Left ventricle myocardium superior (tissue), 1 donor: ENCODE measurements around the gene NKD2. TPM values are rescaled to one million over a fixed set of nuclear protein-coding genes. Genes with fewer than 3 reads are reported as not detected.
"Not testable (repeated sequence)": the region's sequence is repeated elsewhere in the genome, so short reads cannot be mapped to it uniquely, and the experiment has no call there.

ENCODE experiments used
- ATAC-seq: fragments of 200-7000 bp; cut with Tn5 transposase; one replicate; pipeline ENCODE4 v1.9.1; 2020; ENCODE audit warnings: mild to moderate bottlenecking, moderate library complexity
- DNase-seq: peaks from one replicate; pipeline ENCODE4 v3.0.0-alpha.2; 2020
- intact Hi-C: fragments of 100-400 bp; cut with micrococcal nuclease; formaldehyde crosslinking; loops from one replicate; pipeline ENCODE4 v1.11.0; 2022
- total RNA-seq: library from RNA; stranded (reverse); fragmentation: NEBNext Ultra II Directional; extraction: Animal tissue kit (Norgen Biotek cat#: 25700); gene quantifications from one replicate; pipeline ENCODE4 v1.2.1, GENCODE V29; 2021
- donor health status: DM: no; HTN: yes; CAD: no; lungs with severe emphysema.

Gene NKD2
- total RNA-seq, 1 donor from 2014 or later, result 3.4 TPM

DNA sequence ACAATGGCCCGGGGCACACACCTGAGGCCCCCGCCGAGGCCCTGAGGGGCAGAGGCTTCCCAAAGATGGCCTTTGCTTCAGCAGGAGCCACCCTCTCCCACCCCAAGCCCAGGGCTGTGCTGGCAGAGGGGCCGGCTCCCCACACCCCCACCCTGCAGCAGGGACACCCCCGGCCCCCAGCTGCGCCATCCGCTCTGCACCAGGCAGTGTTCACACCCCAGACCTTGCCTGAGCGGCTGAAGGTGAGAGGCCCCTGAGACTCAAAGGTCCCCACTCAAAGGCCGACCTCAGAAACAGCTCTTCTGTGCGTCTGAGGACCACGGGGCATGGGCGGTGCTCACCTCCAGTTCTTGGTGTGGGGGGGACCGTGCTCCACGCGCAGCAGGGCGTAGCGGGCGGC lies 65.6 kb downstream of the NKD2 start:
- ATAC-seq, result no peak
- intact Hi-C loops, result no loop called here
- no peak for DNase-seq

DNA sequence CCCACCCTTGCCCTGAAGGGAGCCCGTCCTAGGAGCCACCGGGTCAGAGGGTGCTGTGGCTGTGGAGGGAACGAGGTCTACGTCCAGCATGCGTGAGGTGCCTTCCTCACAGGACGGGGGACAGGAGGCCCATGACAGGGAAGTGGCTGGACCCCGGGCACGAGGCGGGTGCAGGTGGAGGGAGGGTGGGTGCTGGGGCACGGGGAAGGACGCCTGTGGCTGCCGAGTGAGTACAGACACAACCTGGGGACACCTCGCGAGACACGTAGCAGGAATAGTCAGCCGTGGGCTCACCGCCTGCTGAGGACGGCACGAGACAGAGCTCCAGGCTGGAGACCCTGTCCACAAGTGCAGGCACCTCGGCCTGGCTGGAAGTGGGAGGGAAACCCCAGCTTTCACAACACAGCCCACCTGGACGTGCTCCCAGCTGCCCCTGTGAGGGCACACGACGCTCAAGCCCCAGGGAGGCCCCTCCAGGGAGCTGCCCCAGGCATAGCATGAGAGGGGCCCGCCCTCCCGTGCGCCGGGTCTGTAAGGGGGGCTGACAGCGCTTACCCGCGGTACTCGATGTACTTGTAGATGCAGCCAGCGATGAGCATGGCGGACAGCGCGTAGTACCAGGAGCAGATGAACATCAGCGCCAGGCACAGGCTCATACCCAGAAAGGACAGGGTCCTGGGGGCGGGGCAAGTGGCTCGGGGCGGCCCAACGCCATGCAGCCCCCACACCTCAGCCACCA lies 66.4 kb downstream of the NKD2 start:
- DNase-seq (no peak), ATAC-seq (no peak)
- intact Hi-C loops, result no loop called here

DNA sequence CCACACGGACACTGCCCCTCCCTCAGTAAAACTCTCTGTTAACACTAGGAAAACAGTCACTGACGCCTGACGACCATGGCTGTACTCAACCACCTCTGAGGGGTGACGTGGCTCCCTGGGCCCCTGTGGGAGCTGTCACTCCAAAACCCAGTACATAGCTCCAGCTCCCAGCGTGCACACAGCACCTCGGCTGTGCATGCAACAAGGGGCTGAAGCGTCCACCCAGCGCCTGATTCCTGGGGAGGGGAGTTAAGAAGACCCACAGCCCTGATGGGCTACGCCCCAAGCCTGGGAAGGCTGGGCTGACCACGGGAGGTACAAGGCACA lies 66.9 kb downstream of the NKD2 start:
- no peak for ATAC-seq
- intact Hi-C loops, result no loop called here
- DNase-seq, result no peak

DNA sequence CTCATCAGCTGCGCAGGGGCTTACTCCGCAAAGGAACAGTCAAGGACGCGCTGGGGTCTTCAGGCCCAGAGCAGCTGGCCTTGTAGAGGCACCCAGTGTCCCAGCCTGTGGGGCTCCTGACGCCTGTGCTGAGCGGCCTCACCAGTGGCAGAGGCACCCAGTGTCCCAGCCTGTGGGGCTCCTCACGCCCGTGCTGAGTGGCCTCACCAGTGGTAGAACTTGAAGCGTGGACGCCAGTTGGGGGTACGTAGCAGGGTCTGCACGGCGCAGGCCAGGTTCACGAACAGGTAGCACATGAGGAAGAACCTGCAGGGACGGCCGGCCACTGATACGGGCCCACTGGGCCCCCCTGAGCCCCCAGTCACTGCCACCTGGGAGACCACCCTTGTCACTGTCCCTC lies 67.3 kb downstream of the NKD2 start:
- intact Hi-C loops, result no loop called here
- DNase-seq, result no peak
- no peak for ATAC-seq

DNA sequence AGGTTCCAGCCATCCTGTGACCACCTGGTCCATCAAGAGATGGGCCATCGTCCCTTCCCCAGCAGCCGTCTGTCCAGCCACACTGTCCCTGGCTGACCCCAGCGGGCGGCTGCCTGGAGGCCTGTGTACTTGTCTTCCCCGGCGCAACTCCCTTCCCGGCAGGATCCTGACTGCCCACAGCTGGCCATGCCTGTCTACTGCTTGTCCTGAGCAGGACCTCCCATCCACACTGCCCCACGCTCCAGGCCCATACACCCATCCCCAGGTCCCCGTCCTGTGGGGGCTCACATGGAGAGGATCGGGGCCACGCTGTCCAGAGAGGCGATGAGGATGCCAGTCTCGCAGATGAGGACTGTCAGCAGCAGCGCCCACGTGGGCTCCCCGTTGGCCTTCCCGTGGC lies 67.8 kb downstream of the NKD2 start:
- intact Hi-C loops, result no loop called here
- DNase-seq, result no peak
- ATAC-seq, result no peak

DNA sequence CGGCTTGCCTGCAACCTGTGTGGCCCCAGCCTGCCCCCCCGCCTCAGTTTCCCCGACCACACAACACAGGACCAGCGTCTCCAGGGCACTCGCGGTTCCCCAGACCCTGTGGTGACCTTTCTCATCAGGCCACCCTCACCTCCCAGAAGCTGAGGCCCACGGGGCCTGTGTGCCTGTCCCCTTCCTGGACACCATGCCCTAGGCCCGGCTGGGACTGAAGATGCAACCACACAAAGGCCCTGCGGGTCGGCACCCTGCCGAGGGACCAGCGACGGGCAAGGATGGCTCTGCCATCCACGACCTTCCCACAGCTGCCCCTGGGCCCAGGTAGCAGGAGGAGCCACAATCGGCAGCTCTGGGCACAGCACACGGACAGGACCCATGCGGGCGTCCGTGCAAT lies 68.4 kb downstream of the NKD2 start:
- no peak for DNase-seq
- ATAC-seq, result no peak
- intact Hi-C loops, result no loop called here

DNA sequence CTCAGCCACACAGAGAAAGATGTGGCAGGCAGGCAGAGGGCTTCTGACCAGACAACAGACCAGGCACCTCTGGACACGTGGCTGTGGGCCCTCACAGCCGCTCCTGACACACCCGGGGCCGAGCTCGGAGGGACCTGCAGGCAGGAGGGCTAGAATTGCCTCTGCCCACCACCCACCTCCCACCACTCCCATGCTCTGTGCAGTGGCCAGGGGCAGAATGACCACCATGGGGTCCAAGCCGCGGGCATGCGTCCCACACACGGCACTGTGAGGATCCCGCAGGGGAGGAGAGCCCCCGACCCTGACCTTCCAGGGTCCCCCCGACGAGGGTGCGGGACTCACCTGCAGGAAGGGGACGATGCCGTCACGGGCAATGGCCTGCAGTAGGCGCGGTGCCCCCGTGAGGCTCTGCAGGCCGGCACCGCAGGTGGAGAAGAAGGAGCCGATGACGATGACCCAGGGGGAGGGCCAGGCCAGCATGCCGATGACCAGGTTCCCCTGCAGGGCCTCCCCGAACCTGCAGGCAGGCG lies 69.0 kb downstream of the NKD2 start:
- no peak for ATAC-seq
- intact Hi-C loops, result no loop called here
- no peak for DNase-seq

DNA sequence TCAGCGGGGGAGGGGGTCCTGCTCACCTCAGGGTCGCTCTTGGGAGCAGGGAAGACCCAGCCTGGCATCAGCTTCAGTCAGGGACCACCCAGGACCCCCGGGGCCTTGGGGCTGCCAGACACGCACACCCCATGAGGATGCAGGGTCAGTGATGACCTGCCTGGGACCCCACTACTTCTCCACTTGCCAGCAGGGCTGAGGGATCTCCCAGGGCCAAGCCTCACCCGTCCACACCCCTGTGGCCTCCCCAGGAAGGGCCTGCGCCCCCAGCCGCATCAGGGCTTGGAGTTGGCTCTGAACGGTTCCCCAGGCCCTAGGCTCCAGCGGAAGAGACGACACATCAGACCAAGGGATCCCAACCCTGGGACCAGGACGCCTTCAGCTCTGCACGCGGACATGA lies 69.6 kb downstream of the NKD2 start:
- DNase-seq (no peak), ATAC-seq (no peak)
- intact Hi-C loops, result no loop called here

DNA sequence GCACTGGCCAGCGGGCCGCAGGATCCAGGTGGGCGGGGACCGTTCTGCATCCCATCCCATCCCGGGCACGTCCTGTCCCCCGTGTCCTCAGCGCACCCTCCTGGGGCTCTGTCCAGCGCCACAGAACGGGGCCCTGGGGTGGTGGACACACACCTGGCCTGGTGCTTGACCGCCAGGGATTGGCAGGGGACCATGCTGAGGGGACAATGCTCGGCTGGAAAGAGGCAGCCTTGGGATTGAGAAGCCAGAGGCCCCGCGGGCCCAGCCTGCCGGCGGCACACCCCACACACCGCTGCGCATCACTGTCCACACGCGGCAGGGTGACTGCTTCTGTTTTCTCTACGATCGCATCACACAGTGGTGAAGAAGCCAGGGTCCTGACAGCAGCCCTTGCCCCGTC lies 70.2 kb downstream of the NKD2 start:
- intact Hi-C loops, result no loop called here
- ATAC-seq (no peak), DNase-seq (no peak)

DNA sequence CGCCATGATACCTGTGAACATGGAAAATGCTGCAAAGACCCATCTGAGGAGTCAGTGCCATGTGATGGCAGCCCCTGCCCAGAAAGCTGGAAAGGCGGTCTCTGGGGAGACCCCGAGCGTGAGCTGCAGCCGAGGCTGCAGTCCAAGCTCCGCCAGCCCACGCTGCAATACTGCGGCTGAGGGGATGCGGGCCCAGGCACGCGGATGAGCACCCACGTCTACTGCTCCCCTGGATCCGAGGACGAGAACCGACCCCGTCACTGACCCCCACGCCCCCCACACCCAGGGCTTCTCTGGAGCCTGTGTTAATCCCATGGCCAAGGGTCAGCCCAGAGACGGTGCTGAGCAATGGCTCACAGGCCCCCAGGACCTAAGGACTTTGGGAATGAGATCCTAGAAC lies 70.9 kb downstream of the NKD2 start:
- no peak for DNase-seq
- intact Hi-C loops, result no loop called here

DNA sequence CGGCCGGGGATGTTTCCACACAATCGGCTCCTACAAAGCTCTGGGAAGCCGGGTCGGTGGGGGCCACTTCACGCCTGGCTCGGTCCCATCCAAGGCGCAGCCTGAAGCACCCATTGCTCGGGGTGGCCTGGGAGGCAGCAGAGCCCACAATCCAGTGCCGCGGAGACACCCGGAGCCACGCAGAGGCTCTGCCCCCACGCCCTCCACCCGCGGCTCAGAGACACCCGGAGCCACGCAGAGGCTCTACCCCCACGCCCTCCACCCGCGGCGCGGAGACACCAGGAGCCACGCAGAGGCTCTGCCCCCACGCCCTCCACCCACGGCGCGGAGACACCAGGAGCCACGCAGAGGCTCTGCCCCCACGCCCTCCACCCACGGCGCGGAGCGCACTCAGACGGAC lies 71.4 kb downstream of the NKD2 start:
- DNase-seq (no peak), ATAC-seq (no peak)
- intact Hi-C loops, result no loop called here

More for the DNA sequence above, 70.9 kb downstream of the NKD2 start:
- ATAC-seq, result no peak

DNA sequence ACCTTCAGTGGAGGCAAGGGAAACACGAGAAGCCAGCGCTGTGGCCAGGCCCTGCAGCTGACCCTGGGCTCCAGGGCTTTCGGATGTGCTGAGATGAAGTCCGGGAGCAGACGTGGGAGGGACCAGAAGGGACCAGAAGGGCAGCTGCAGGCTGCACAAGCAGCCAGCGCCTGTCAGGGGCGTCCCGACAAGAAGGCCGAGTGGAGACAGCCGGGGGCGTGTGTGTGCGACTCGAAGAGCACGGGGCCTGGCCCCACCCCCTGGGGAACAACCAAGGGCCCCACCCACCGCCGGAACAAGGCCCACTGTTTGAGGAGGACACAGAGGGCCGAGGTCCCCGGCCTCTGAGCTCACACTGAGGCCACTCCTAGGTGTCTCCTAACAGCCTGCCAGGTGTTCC lies 71.8 kb downstream of the NKD2 start:
- peak; percentile 62 for ATAC-seq
- intact Hi-C loops, result no loop called here
- peak; percentile 67 for DNase-seq

DNA sequence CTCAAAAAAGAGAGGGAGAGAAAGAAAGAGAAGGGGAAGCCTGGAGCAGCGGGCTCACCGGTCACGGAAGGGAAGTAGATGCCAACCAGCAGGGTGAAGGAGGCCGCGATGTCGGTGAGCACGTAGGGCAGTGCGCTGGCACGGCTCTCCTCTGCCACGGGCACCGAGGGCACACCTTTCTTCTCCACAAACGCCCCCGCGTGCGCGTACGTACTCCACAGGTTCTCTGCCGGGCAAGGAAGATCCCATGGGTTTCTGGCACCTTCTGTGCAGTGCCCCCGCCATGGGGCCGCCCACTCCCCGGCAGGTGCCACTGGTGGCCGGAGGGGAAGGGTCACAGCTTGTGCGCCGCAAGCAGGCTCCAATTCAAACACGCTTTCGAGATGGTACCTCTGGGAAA lies 72.9 kb downstream of the NKD2 start:
- DNase-seq (no peak), ATAC-seq (no peak)
- intact Hi-C loops, result no loop called here

DNA sequence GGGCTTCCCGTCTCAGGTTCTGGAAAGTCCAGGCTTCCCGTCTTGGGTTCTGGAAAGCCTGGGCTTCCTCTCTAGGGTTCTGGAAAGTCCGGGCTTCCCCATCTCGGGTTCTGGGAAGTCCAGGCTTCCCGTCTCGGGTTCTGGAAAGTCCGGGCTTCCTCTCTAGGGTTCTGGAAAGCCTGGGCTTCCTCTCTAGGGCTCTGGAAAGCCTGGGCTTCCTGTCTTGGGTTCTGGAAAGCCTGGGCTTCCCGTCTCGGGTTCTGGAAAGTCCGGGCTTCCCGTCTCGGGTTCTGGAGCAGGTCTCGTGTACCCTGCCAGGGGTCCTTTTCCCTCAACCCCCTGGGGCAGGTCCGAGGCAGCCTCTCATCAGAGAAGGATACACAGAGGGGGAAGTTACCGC lies 74.4 kb downstream of the NKD2 start:
- intact Hi-C loops, DNase-seq, ATAC-seq: not testable (repeated sequence)

DNA sequence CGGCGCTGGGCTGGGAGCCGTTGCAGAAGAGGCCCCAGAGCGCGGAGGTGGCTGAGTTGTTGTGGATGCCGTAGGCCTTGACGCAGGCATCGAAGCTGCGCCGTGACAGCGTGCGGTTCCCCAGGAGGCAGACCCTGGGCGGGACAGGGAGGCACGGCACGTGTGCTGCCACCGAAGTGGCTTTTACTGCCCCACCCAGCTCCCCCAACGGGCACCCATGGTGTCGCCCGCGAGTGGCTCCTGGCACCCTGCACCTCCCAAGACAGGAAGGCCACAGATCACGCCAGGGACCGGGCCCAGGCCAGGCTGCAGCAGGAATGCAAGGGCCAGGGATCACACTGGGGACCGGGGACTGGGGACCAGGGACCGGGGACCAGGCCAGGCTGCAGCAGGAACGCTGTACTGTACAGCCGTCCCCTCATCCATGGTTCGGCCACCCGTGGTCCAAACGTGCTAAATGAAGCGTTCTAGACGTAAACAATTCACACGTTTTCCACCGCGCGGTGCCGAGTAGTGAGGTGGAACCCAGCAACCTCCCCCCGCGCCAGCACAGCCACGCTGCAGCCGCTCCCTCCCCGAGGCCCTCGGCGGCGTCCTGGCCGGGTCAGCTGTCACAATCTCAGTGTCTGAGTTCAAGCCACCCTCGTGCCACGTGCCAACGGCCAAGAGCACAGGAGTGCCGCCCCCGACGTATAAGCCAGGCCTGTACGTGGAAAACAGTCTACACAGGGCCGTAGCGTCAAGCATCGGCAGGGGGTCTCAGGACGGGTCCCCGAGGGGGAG lies 75.4 kb downstream of the NKD2 start:
- DNase-seq, result no peak
- no peak for ATAC-seq
- intact Hi-C loops, result no loop called here

DNA sequence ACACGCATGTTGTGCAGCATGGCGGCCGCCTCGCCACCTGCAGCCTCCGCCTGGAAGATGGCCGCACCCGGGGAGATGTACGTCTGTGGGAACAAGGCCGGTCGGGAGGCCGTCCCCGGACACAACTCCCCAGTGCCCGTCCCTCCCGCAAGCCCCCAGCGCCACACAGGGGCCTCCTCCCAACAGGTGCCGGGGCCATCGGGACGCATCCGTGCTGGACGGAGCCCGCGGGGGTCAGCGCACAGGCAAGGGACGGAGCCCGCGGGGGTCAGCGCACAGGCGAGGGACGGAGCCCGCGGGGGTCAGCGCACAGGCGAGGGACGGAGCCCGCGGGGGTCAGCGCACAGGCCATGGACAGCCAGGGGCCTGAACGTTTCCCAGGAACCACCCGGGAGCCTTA lies 76.8 kb downstream of the NKD2 start:
- no peak for ATAC-seq
- intact Hi-C loops, result no loop called here
- no peak for DNase-seq

DNA sequence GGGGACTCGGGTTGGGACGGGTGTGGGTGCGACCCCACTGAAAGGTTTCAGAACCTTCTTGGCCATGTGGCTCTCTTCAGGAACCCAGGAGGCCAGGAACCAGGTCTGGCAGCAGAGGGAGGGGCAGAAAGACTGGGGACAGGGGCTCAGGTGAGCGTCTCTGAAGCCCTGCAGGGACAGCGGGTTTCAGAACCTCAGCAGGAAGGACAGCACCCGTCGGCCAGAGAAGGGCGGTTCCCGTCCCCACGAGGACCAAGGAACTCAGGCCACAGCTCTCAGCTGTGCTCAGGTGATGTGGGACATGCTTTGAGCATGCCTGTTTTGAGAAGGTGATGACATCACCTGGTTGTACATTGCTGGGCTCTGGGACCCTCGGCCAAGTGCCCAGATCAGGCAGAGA lies 77.5 kb downstream of the NKD2 start:
- intact Hi-C loops, result no loop called here
- no peak for DNase-seq
- ATAC-seq, result no peak

DNA sequence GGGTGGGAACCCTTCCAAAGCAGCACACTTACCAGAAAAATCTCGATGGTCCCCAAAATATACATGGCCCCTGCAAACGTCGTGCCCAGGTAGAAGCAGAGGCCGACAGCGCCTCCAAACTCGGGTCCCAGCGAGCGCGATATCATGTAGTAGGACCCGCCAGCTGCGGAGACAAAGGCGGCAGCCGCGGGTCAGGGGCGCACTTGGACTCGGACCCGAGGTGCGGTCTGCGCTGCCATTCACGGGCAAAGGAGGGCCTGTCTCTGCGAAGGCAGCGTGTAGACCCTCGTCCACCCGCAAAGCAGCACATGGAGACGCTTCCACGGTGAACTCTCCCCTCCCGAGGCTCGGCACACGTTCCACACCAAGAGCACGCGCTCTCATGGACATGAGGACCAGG lies 78.3 kb downstream of the NKD2 start:
- intact Hi-C loops, result no loop called here
- DNase-seq, result no peak
- ATAC-seq, result no peak

DNA sequence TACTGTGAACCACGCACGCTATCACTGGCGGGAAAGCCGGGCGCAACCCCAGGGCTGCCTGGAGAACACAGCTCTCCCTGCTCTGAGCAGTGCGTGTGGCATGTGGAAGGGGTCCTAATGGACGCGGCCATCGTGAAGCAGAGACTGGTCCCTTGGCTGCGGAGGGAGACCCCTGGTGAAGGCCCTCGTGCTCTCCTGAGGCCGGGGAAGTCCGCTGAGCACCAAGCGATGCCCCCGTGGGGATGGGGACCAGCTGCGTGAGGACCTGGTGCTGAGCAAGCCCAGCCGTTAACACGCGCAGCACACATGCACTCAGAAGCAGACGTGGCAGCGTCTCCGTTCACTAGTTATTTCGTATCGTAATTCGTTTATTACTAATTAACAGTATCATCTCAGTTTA lies 78.8 kb downstream of the NKD2 start:
- no peak for ATAC-seq
- no peak for DNase-seq
- intact Hi-C loops, result no loop called here

DNA sequence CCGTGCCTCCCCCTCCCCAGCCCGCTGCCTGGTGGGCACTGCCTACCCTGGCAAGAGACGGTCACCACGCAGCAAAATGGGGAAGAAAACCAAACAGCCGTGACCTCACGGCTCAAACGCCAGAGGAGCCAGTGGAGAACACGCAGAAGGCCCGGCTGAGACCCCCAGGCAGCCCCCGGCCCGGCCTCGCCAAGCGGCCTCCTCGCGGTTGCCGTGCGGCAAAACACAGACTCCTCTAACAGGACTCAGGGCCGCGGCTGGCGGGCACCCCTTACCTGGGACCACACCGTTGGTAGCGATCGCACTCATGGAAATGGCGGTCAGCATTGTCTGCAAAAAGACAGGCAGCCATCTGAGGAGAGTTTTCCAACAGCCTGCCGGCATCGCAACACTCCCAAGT lies 79.4 kb downstream of the NKD2 start:
- DNase-seq (no peak), ATAC-seq (no peak)
- intact Hi-C loops, result no loop called here
